Suprapubic skin (tissue), 4 donors: ENCODE data around the gene CRACDL.

Source experiments
- CTCF ChIP-seq, 2 donors: fragments of 200-600 bp in 1 of 2; fragments of 450-650 bp in 1 of 2; sonication (generic) in 1 of 2; IDR thresholded peaks; one replicate each; pipeline ENCODE4 v1.5.1; 2016 to 2019; ENCODE audit warnings: antibody characterized with exemption in 2 of 2, mild to moderate bottlenecking in 1 of 2, moderate library complexity in 1 of 2
- POLR2A ChIP-seq, 2 donors: fragments of 450-650 bp; IDR thresholded peaks; one replicate each; pipeline ENCODE4 v1.6.1; 2017; ENCODE audit warnings: antibody characterized with exemption in 2 of 2, mild to moderate bottlenecking in 2 of 2, moderate library complexity in 2 of 2
- POLR2AphosphoS5 ChIP-seq, 3 donors: sonication (generic); formaldehyde crosslinking; IDR thresholded peaks; one replicate each; pipeline ENCODE4 v1.6.1; 2017; ENCODE audit warnings: antibody characterized with exemption in 3 of 3

- TF ChIP-seq CTCF (IDR thresholded peaks at IDR 0.05) (no peak), POLR2A (IDR thresholded peaks at IDR 0.05) (no peak), POLR2AphosphoS5 (IDR thresholded peaks at IDR 0.05) (no peak)
Measured at GRCh38 chr2:98897746-98898145, 38.3 kb downstream of the CRACDL start.
